8988T (cell line): ENCODE measurements around the gene LILRA6.
"Not testable (repeated sequence)": the region's sequence is repeated elsewhere in the genome, so short reads cannot be mapped to it uniquely, and the experiment has no call there.

Experiments used
- DNase-seq: peaks from one replicate; pipeline ENCODE4 v3.0.0; 2011

The LILRA6 gene

GRCh38 chr19:54206030-54206830, 36.4 kb downstream of the LILRA6 start:
- DNase-seq: no peak

- no peak for DNase-seq
These were observed 37.7 kb downstream of the LILRA6 start for GRCh38 chr19:54204767-54205468.

GRCh38 chr19:54203151-54203611, 39.4 kb downstream of the LILRA6 start:
- DNase-seq: no peak

GRCh38 chr19:54201980-54202379, 40.6 kb downstream of the LILRA6 start:
- DNase-seq: no peak

- no peak for DNase-seq
These were observed 41.4 kb downstream of the LILRA6 start for GRCh38 chr19:54201172-54201701.

GRCh38 chr19:54199401-54199800, 43.2 kb downstream of the LILRA6 start:
- DNase-seq: no peak

- DNase-seq: no peak
These were observed 45.5 kb downstream of the LILRA6 start for GRCh38 chr19:54197121-54197520.

GRCh38 chr19:54196536-54196935, 46.1 kb downstream of the LILRA6 start:
- no peak for DNase-seq

- DNase-seq: not testable (repeated sequence)
These were observed 48.1 kb downstream of the LILRA6 start for GRCh38 chr19:54194463-54194862.

GRCh38 chr19:54193011-54193410, 49.6 kb downstream of the LILRA6 start:
- DNase-seq: no peak

GRCh38 chr19:54191811-54192453, 50.7 kb downstream of the LILRA6 start:
- DNase-seq: no peak

GRCh38 chr19:54191011-54191810, 51.4 kb downstream of the LILRA6 start, which contains the start of gene TSEN34:
TSEN34 (plus strand) TSS chr19:54191308; CDS start chr19:54191365, 57 bp downstream.
- DNase-seq: no peak

GRCh38 chr19:54190503-54191010, 52.0 kb downstream of the LILRA6 start:
- DNase-seq: no peak

- DNase-seq: peak; percentile 60
These were observed 52.7 kb downstream of the LILRA6 start for GRCh38 chr19:54189735-54190502.

GRCh38 chr19:54189145-54189734, 53.4 kb downstream of the LILRA6 start, which contains the start of gene MBOAT7:
MBOAT7 (minus strand) TSS chr19:54189580; CDS start chr19:54188508, 1,072 bp downstream.
- DNase-seq: peak; percentile 68

- no peak for DNase-seq
These were observed 54.2 kb downstream of the LILRA6 start for GRCh38 chr19:54188215-54188871.

GRCh38 chr19:54186934-54187381, 55.6 kb downstream of the LILRA6 start:
- DNase-seq: no peak
